Activated CD4-positive, alpha-beta T cell treated with anti-CD3 and anti-CD28 coated beads for 36 hours (primary cell): ENCODE results near the gene PRRC2A. TPM values are rescaled to one million over a fixed set of nuclear protein-coding genes. Genes with fewer than 3 reads are reported as not detected.

Experiments
- ATAC-seq: fragments of 200-7000 bp; cut with Tn5 transposase; one replicate; pipeline ENCODE4 v1.10.0; 2021; ENCODE audit warnings: mild to moderate bottlenecking, moderate library complexity
- CTCF ChIA-PET: fragments of 350-600 bp; sonication (Branson Sonifier 250); formaldehyde crosslinking; loops from one replicate; lab custom pipeline; 2021; ENCODE audit warnings: antibody characterized with exemption; lab: Charles Lee
- POLR2A ChIA-PET: fragments of 350-600 bp; sonication (Branson Sonifier 250); formaldehyde crosslinking; loops from one replicate; lab custom pipeline; 2021; ENCODE audit warnings: antibody characterized with exemption, inconsistent platforms; lab: Charles Lee
- DNase-seq: peaks from one replicate; pipeline ENCODE4 v3.0.0-alpha.2; 2020
- H3K27ac Mint-ChIP-seq: one replicate; pipeline ENCODE4 v1.8.0; 2021; ENCODE audit warnings: mixed read lengths
- H3K27me3 Mint-ChIP-seq: one replicate; pipeline ENCODE4 v1.8.0; 2021; ENCODE audit warnings: mixed read lengths
- H3K36me3 Mint-ChIP-seq: one replicate; pipeline ENCODE4 v1.8.0; 2021; ENCODE audit warnings: low read depth, mixed read lengths
- H3K4me1 Mint-ChIP-seq: one replicate; pipeline ENCODE4 v1.8.0; 2021; ENCODE audit warnings: mixed read lengths
- H3K4me3 Mint-ChIP-seq: one replicate; pipeline ENCODE4 v1.8.0; 2021; ENCODE audit warnings: mild to moderate bottlenecking, moderate library complexity, mixed read lengths
- H3K9me3 Mint-ChIP-seq: one replicate; pipeline ENCODE4 v1.8.0; 2021; ENCODE audit warnings: low read depth, mixed read lengths
- intact Hi-C, 2 experiments: fragments of 100-400 bp; cut with DNase I in 1 of 2; cut with micrococcal nuclease in 1 of 2; formaldehyde crosslinking; loops; one replicate each; pipeline versions ENCODE4 v1.14.2 to v1.15.1; 2022 to 2024; cut with DNase I, micrococcal nuclease
- total RNA-seq, 2 experiments: library from RNA; stranded (reverse); gene quantifications; one replicate each; pipeline ENCODE4 v1.2.3, GENCODE V29; 2021

Gene PRRC2A
- total RNA-seq, 2 experiments from 2014 or later = 255 to 280 TPM

- ATAC-seq (no peak), DNase-seq (no peak)
- Mint-ChIP-seq H3K4me1 (peaks cover 60% of the 10 kb centered on the region), H3K9me3 (no peaks in the 10 kb centered on the region), H3K4me3 (peak overlapping the region; percentile 99), H3K27ac (peak overlapping the region; percentile 99), H3K36me3 (peaks cover 81% of the 10 kb centered on the region), H3K27me3 (no peaks in the 10 kb centered on the region)
- intact Hi-C loops = loop anchor here (5.0 to 10.0 kb wide), 5 partner anchors 156 to 1538 kb away; partner anchors contain the start of genes GTF2H4 (in 1 of the 2), HSD17B8 (in 1 of the 2), MRPS18B (in 1 of the 2) and PPP1R10 (in 1 of the 2)
- ChIA-PET CTCF (interaction anchor here (0.6 to 1.2 kb wide), 5 partner anchors 12 to 236 kb away, joined by 3 to 5 read pairs (median 3); partner anchors contain the start of gene ZBTB12), POLR2A (interaction anchor here (0.5 to 0.7 kb wide), 2 partner anchors 38 to 70 kb away, joined by 3 to 5 read pairs; partner anchors contain the start of gene CLIC1)
Observed at GRCh38 chr6:31666337-31666965, 45.9 kb downstream of the PRRC2A start.

GRCh38 chr6:31669676-31670075, 49.2 kb downstream of the PRRC2A start, which contains the start of gene LY6G5B:
Gene LY6G5B, plus strand, starts transcription at chr6:31669976. Its CDS starts 975 bp downstream, at chr6:31670951.
- Mint-ChIP-seq H3K4me1 (peaks cover 34% of the 10 kb centered on the region), H3K9me3 (no peaks in the 10 kb centered on the region), H3K27ac (no peak within 1 kb of the TSS), H3K4me3 (no peak within 1 kb of the TSS), H3K36me3 (peaks cover 69% of the 10 kb centered on the region), H3K27me3 (no peaks in the 10 kb centered on the region)
- ChIA-PET CTCF (interaction anchor here (0.7 to 0.9 kb wide), 3 partner anchors 18 to 129 kb away, joined by 3 to 6 read pairs (median 3); no protein-coding TSS in a partner anchor), POLR2A (interaction anchor here (0.8 to 1.1 kb wide), 2 partner anchors 89 to 125 kb away, joined by 3 read pairs; no protein-coding TSS in a partner anchor)
- intact Hi-C loops = loop anchor here (5.0 to 10.0 kb wide), 5 partner anchors 153 to 1535 kb away; partner anchors contain the start of genes GTF2H4 (in 1 of the 2), HSD17B8 (in 1 of the 2), MRPS18B (in 1 of the 2) and PPP1R10 (in 1 of the 2)
- no peak for DNase-seq
- ATAC-seq = no peak

GRCh38 chr6:31676322-31676903, 55.9 kb downstream of the PRRC2A start:
- Mint-ChIP-seq H3K36me3 (peaks cover 17% of the 10 kb centered on the region), H3K9me3 (no peaks in the 10 kb centered on the region), H3K4me3 (no peak overlapping the region), H3K27ac (no peak overlapping the region), H3K27me3 (no peaks in the 10 kb centered on the region), H3K4me1 (peaks cover 12% of the 10 kb centered on the region)
- intact Hi-C loops = no loop called here
- no peak for ATAC-seq
- POLR2A ChIA-PET = no interaction called here
- no peak for DNase-seq
- CTCF ChIA-PET = interaction anchor here (0.6 to 0.8 kb wide), 3 partner anchors 8 to 187 kb away, joined by 3 to 4 read pairs (median 3); no protein-coding TSS in a partner anchor

GRCh38 chr6:31676904-31677303, 56.4 kb downstream of the PRRC2A start:
- peaks cover 13% of the 10 kb centered on the region for H3K36me3 Mint-ChIP-seq
- H3K27ac Mint-ChIP-seq = no peak overlapping the region
- no peaks in the 10 kb centered on the region for H3K9me3 Mint-ChIP-seq
- intact Hi-C loops = no loop called here
- ChIA-PET POLR2A (interaction anchor here (0.7 kb wide), 1 partner anchor 65 kb away, joined by 3 read pairs; no protein-coding TSS in a partner anchor), CTCF (interaction anchor here (0.6 kb wide), 1 partner anchor 188 kb away, joined by 3 read pairs; no protein-coding TSS in a partner anchor)
- no peak overlapping the region for H3K4me3 Mint-ChIP-seq
- no peaks in the 10 kb centered on the region for H3K27me3 Mint-ChIP-seq
- ATAC-seq (no peak), DNase-seq (no peak)
- peaks cover 15% of the 10 kb centered on the region for H3K4me1 Mint-ChIP-seq

- intact Hi-C loops = no loop called here
- H3K36me3 Mint-ChIP-seq = peaks cover 5% of the 10 kb centered on the region
- H3K27ac Mint-ChIP-seq = no peak overlapping the region
- no peak for DNase-seq
- no peak for ATAC-seq
- H3K4me3 Mint-ChIP-seq = no peak overlapping the region
- H3K4me1 Mint-ChIP-seq = peaks cover 15% of the 10 kb centered on the region
- ChIA-PET CTCF (interaction anchor here (0.6 to 1.6 kb wide), 3 partner anchors 13 to 185 kb away, joined by 3 to 4 read pairs (median 3); partner anchors contain the start of gene NEU1), POLR2A (interaction anchor here (0.7 kb wide), 1 partner anchor 61 kb away, joined by 3 read pairs; no protein-coding TSS in a partner anchor)
- no peaks in the 10 kb centered on the region for H3K27me3 Mint-ChIP-seq
- no peaks in the 10 kb centered on the region for H3K9me3 Mint-ChIP-seq
Observed at GRCh38 chr6:31677955-31678354, 57.4 kb downstream of the PRRC2A start.

- intact Hi-C loops = loop anchor here (1.0 to 10.0 kb wide), 10 partner anchors 23 to 277 kb away; partner anchors contain the start of genes NELFE (in 2 of the 2), NEU1 (in 2 of the 2), SKIC2 (in 2 of the 2) and ABHD16A (in 1 of the 2)
- H3K36me3 Mint-ChIP-seq = no peaks in the 10 kb centered on the region
- peak within 1 kb of the TSS; percentile 49 for H3K27ac Mint-ChIP-seq
- no peaks in the 10 kb centered on the region for H3K27me3 Mint-ChIP-seq
- H3K4me1 Mint-ChIP-seq = peaks cover 15% of the 10 kb centered on the region
- H3K4me3 Mint-ChIP-seq = peak within 1 kb of the TSS; percentile 66
- peak; percentile 80 for DNase-seq
- H3K9me3 Mint-ChIP-seq = no peaks in the 10 kb centered on the region
- peak; percentile 80 for ATAC-seq
- POLR2A ChIA-PET = interaction anchor here (0.5 to 0.8 kb wide), 2 partner anchors 38 to 146 kb away, joined by 3 read pairs; no protein-coding TSS in a partner anchor
- CTCF ChIA-PET = interaction anchor here (0.6 to 1.0 kb wide), 7 partner anchors 10 to 179 kb away, joined by 3 to 6 read pairs (median 3); partner anchors contain the start of gene LY6G6D
Observed at GRCh38 chr6:31680226-31681134, 60.0 kb downstream of the PRRC2A start, which contains the start of gene LY6G5C. Gene LY6G5C, minus strand, starts transcription at chr6:31681067. Its CDS starts 694 bp downstream, at chr6:31680373.

- peak overlapping the region; percentile 66 for H3K4me3 Mint-ChIP-seq
Observed at GRCh38 chr6:31681135-31681671, 60.7 kb downstream of the PRRC2A start.

GRCh38 chr6:31683591-31683990, 63.1 kb downstream of the PRRC2A start:
- Mint-ChIP-seq H3K4me3 (no peak overlapping the region), H3K27ac (no peak overlapping the region), H3K27me3 (no peaks in the 10 kb centered on the region), H3K4me1 (peaks cover 15% of the 10 kb centered on the region), H3K9me3 (no peaks in the 10 kb centered on the region), H3K36me3 (peaks cover 8% of the 10 kb centered on the region)
- POLR2A ChIA-PET = no interaction called here
- DNase-seq = no peak
- intact Hi-C loops = loop anchor here (5.0 to 10.0 kb wide), 3 partner anchors 179 to 274 kb away; partner anchors contain the start of genes NELFE (in 2 of the 2), SKIC2 (in 2 of the 2) and NEU1 (in 1 of the 2)
- CTCF ChIA-PET = interaction anchor here (0.6 to 1.6 kb wide), 3 partner anchors 86 to 163 kb away, joined by 3 to 5 read pairs (median 4); no protein-coding TSS in a partner anchor
- no peak for ATAC-seq

More at GRCh38 chr6:31681135-31681671, 60.7 kb downstream of the PRRC2A start:
- H3K9me3 Mint-ChIP-seq = no peaks in the 10 kb centered on the region
- POLR2A ChIA-PET = interaction anchor here (0.5 to 0.8 kb wide), 2 partner anchors 39 to 145 kb away, joined by 3 read pairs; no protein-coding TSS in a partner anchor
- H3K27me3 Mint-ChIP-seq = no peaks in the 10 kb centered on the region
- CTCF ChIA-PET = interaction anchor here (0.7 to 1.0 kb wide), 7 partner anchors 26 to 241 kb away, joined by 3 to 4 read pairs (median 4); no protein-coding TSS in a partner anchor
- H3K4me1 Mint-ChIP-seq = peaks cover 15% of the 10 kb centered on the region
- ATAC-seq (peak; percentile 76), DNase-seq (peak; percentile 72)
- no peaks in the 10 kb centered on the region for H3K36me3 Mint-ChIP-seq
- H3K27ac Mint-ChIP-seq = peak overlapping the region; percentile 49
- intact Hi-C loops = loop anchor here (1.0 to 10.0 kb wide), 7 partner anchors 22 to 276 kb away; partner anchors contain the start of genes NELFE (in 2 of the 2), SKIC2 (in 2 of the 2), ABHD16A (in 1 of the 2) and DDAH2 (in 1 of the 2)

- Mint-ChIP-seq H3K27me3 (no peaks in the 10 kb centered on the region), H3K27ac (no peak overlapping the region), H3K9me3 (no peaks in the 10 kb centered on the region), H3K4me3 (no peak overlapping the region), H3K36me3 (peaks cover 12% of the 10 kb centered on the region), H3K4me1 (peaks cover 9% of the 10 kb centered on the region)
- no peak for ATAC-seq
- CTCF ChIA-PET = interaction anchor here (0.6 kb wide), 1 partner anchor 146 kb away, joined by 3 read pairs; no protein-coding TSS in a partner anchor
- no peak for DNase-seq
- intact Hi-C loops = loop anchor here in 1 of 2 experiments (10.0 kb wide), 1 partner anchor 268 kb away; the partner anchor contains the start of genes NELFE and SKIC2
- POLR2A ChIA-PET = interaction anchor here (0.7 kb wide), 1 partner anchor 25 kb away, joined by 3 read pairs; no protein-coding TSS in a partner anchor
Observed at GRCh38 chr6:31686483-31686882, 66.0 kb downstream of the PRRC2A start.
